Lung (tissue), 12 donors: ENCODE results near the gene AP1M2. TPM values are rescaled to one million over a fixed set of nuclear protein-coding genes. Genes with fewer than 3 reads are reported as not detected.

Source experiments
- ATAC-seq: fragments of 200-7000 bp; cut with Tn5 transposase; one replicate; pipeline ENCODE4 v1.9.1; 2020; ENCODE audit warnings: moderate number of reproducible peaks; ENCODE audit not compliant: insufficient read depth, low FRiP score
- DNase-seq, 3 donors: peaks; one replicate each; pipeline ENCODE4 v3.0.0-alpha.2; 2013 to 2017
- H3K27ac ChIP-seq, 2 donors: one replicate each; pipeline ENCODE4 v1.5.1; 2013; ENCODE audit warnings: mild to moderate bottlenecking in 2 of 2, moderate library complexity in 2 of 2, control low read depth in 1 of 2, inconsistent platforms in 1 of 2, low read depth in 1 of 2, low read length in 1 of 2
- H3K27me3 ChIP-seq, 3 donors: one replicate each; pipeline ENCODE4 v1.5.1; 2013; ENCODE audit warnings: low read length in 2 of 3; ENCODE audit not compliant: control insufficient read depth in 3 of 3, insufficient read depth in 3 of 3
- H3K36me3 ChIP-seq, 4 donors: one replicate each; pipeline ENCODE4 v1.5.1; 2013; ENCODE audit warnings: low read length in 4 of 4, mild to moderate bottlenecking in 1 of 4, moderate library complexity in 1 of 4; ENCODE audit not compliant: control insufficient read depth in 4 of 4, insufficient read depth in 4 of 4
- H3K4me1 ChIP-seq, 5 donors: one replicate each; pipeline ENCODE4 v1.5.1; 2013; ENCODE audit warnings: low read length in 5 of 5, mild to moderate bottlenecking in 2 of 5, moderate library complexity in 1 of 5; ENCODE audit not compliant: control insufficient read depth in 5 of 5, insufficient read depth in 5 of 5
- H3K4me3 ChIP-seq: one replicate; pipeline ENCODE4 v1.5.1; 2013; ENCODE audit warnings: mild to moderate bottlenecking, control low read depth, moderate library complexity
- H3K9ac ChIP-seq, 2 donors: one replicate each; pipeline ENCODE4 v1.5.1; 2013; ENCODE audit warnings: low read length in 2 of 2, control low read depth in 1 of 2; ENCODE audit not compliant: insufficient read depth in 1 of 2
- H3K9me3 ChIP-seq, 4 donors: one replicate each; pipeline ENCODE4 v1.5.1; 2013; ENCODE audit warnings: low read length in 3 of 4, mild to moderate bottlenecking in 1 of 4, moderate library complexity in 1 of 4; ENCODE audit not compliant: control insufficient read depth in 4 of 4, insufficient read depth in 3 of 4
- CTCF ChIP-seq: IDR thresholded peaks from 2 replicates; pipeline ENCODE4 v1.5.1; 2012; ENCODE audit warnings: mild to moderate bottlenecking; ENCODE audit errors: control extremely low read depth, extremely low read depth
- WGBS, 2 donors: extraction: QIAGEN DNeasy Blood & Tissue Kit; methylation state at CpG; one replicate each; pipeline ENCODE4 v1.1.7; 2013; 5-methylcytosine and 5-hydroxymethylcytosine counted together
- polyA plus RNA-seq, 2 donors: library from polyadenylated mRNA; stranded (reverse); fragments of 200-250 nt; gene quantifications; one replicate each; pipeline ENCODE4 v1.2.1, GENCODE V29; 2013
- total RNA-seq, 2 donors: library from RNA; depleted of rRNA in 1 of 2; stranded (reverse); fragments of >200 nt in 1 of 2; gene quantifications; one replicate each; pipeline ENCODE4 v1.2.1, GENCODE V29; 2014 to 2021
- donor health status: control.
- donor health status: control.
- donor health status: Bipolar disorder and iron deficiency.
- donor health status: healthy.
- donor health status: DM: yes; HTN: yes; CAD: no.

Gene AP1M2
- total and polyA plus RNA-seq, 4 donors, result 31.6 to 70.9 (median 48.9) TPM

GRCh38 chr19:10549733-10550132, 37.4 kb downstream of the AP1M2 start:
- Histone ChIP-seq H3K4me3 (no peak overlapping the region), H3K27ac (no peak overlapping the region), H3K27me3 (no peaks in the 10 kb centered on the region), H3K9me3 (peaks cover 0 to 5% (median 0%) of the 10 kb centered on the region in 4 donors), H3K36me3 (peaks cover 11 to 60% (median 33%) of the 10 kb centered on the region in 4 donors), H3K9ac (no peak overlapping the region), H3K4me1 (peaks cover 0 to 4% (median under 1%) of the 10 kb centered on the region in 5 donors)
- no peak for TF ChIP-seq CTCF
- no peak for ATAC-seq
- WGBS, 2 donors, result 92 to 94% methylated on average over 7 of the region's 7 CpGs
- no peak for DNase-seq

- TF ChIP-seq CTCF, result no peak
- Histone ChIP-seq H3K4me3 (no peak overlapping the region), H3K4me1 (peaks cover 0 to 9% (median 5%) of the 10 kb centered on the region in 5 donors), H3K27ac (no peak overlapping the region), H3K9ac (no peak overlapping the region), H3K36me3 (peaks cover 10 to 51% (median 30%) of the 10 kb centered on the region in 4 donors), H3K9me3 (peaks cover 0 to 5% (median 0%) of the 10 kb centered on the region in 4 donors), H3K27me3 (no peaks in the 10 kb centered on the region)
- 98% methylated on average over 18 of the region's 18 CpGs for WGBS, 2 donors
- no peak for ATAC-seq
- DNase-seq, result no peak
Measured at GRCh38 chr19:10548746-10549276, 38.3 kb downstream of the AP1M2 start.

GRCh38 chr19:10546817-10547216, 40.3 kb downstream of the AP1M2 start:
- no peak for DNase-seq
- H3K27me3 ChIP-seq, result no peaks in the 10 kb centered on the region
- peaks cover 0 to 9% (median 5%) of the 10 kb centered on the region in 5 donors for H3K4me1 ChIP-seq
- H3K9ac ChIP-seq, result no peak overlapping the region
- no peak overlapping the region for H3K4me3 ChIP-seq
- ATAC-seq, result no peak
- H3K27ac ChIP-seq, result no peak overlapping the region
- H3K36me3 ChIP-seq, result peaks cover 4 to 32% (median 18%) of the 10 kb centered on the region in 4 donors
- TF ChIP-seq CTCF, result no peak
- H3K9me3 ChIP-seq, result no peaks in the 10 kb centered on the region
- 96 to 97% methylated on average over 17 of the region's 17 CpGs for WGBS, 2 donors
